PC-3 (cell line): ENCODE data around the gene ANTXR1. TPM values are rescaled to one million over a fixed set of nuclear protein-coding genes. Genes with fewer than 3 reads are reported as not detected.

Source experiments
- ATAC-seq: fragments of 200-7000 bp; cut with Tn5 transposase; 2 replicates; pipeline ENCODE4 v1.9.1; 2020; ENCODE audit warnings: mild to moderate bottlenecking, moderate library complexity
- BruUV-seq: library from RNA; stranded (reverse); fragments of 400-500 nt; replicated peaks from 2 replicates; lab custom pipeline; 2021; lab: Mats Ljungman, UMichigan
- CTCF ChIA-PET: fragments of 300-600 bp; sonication (Branson Sonifier 250); formaldehyde crosslinking; loops from one replicate; lab custom pipeline; 2022; ENCODE audit warnings: antibody characterized with exemption; lab: Charles Lee
- POLR2A ChIA-PET: fragments of 300-600 bp; sonication (Branson Sonifier 250); formaldehyde crosslinking; loops from one replicate; lab custom pipeline; 2022; ENCODE audit warnings: antibody characterized with exemption; ENCODE audit not compliant: unreplicated experiment; lab: Charles Lee
- DNase-seq: peaks from one replicate; pipeline ENCODE4 v3.0.0-alpha.2; 2015
- H2AFZ ChIP-seq: fragments of 300-600 bp; sonication (generic); 2 replicates; pipeline ENCODE4 v1.6.0; 2016; ENCODE audit warnings: antibody characterized with exemption, low read length
- H3F3A ChIP-seq: fragments of 300-600 bp; sonication (generic); one replicate; pipeline ENCODE4 v1.6.0; 2017; ENCODE audit warnings: antibody characterized with exemption, low read length, control low read depth, mild to moderate bottlenecking; ENCODE audit not compliant: unreplicated experiment
- H3K27ac ChIP-seq: fragments of 300-600 bp; sonication (generic); 2 replicates; pipeline ENCODE4 v1.5.1; 2016; ENCODE audit warnings: mild to moderate bottlenecking, low read length
- H3K27me3 ChIP-seq: fragments of 300-600 bp; sonication (generic); 2 replicates; pipeline ENCODE4 v1.6.1; 2016; ENCODE audit warnings: low read length, mixed read lengths
- H3K36me3 ChIP-seq: fragments of 300-600 bp; sonication (generic); 2 replicates; pipeline ENCODE4 v1.6.1; 2016; ENCODE audit warnings: low read depth, mixed run types, low read length, mixed read lengths
- H3K4me1 ChIP-seq: fragments of 300-600 bp; sonication (generic); 2 replicates; pipeline ENCODE4 v1.5.1; 2016; ENCODE audit warnings: low read length; ENCODE audit not compliant: insufficient read depth
- H3K4me2 ChIP-seq: fragments of 300-600 bp; sonication (generic); 2 replicates; pipeline ENCODE4 v1.6.0; 2016; ENCODE audit warnings: low read length
- H3K4me3 ChIP-seq: fragments of 300-600 bp; sonication (generic); 2 replicates; pipeline ENCODE4 v1.5.1; 2016; ENCODE audit warnings: mild to moderate bottlenecking, low read length, mixed read lengths
- H3K79me2 ChIP-seq: fragments of 300-600 bp; sonication (generic); 2 replicates; pipeline ENCODE4 v1.6.1; 2017; ENCODE audit warnings: low read length, mixed read lengths
- H3K9ac ChIP-seq: fragments of 300-600 bp; sonication (generic); 2 replicates; pipeline ENCODE4 v1.6.0; 2016; ENCODE audit warnings: mild to moderate bottlenecking, low read length
- H3K9me2 ChIP-seq: fragments of 300-600 bp; sonication (generic); replicated peaks from 2 replicates; pipeline ENCODE4 v1.6.1; 2016; ENCODE audit warnings: mixed run types, low read length, mixed read lengths
- H3K9me3 ChIP-seq: fragments of 300-600 bp; sonication (generic); 2 replicates; pipeline ENCODE4 v1.6.1; 2016; ENCODE audit warnings: low read length, mixed read lengths
- H4K20me1 ChIP-seq: fragments of 300-600 bp; sonication (generic); 2 replicates; pipeline ENCODE4 v1.6.1; 2016; ENCODE audit warnings: low read length, mixed read lengths
- CTCF ChIP-seq: fragments of 300-600 bp; sonication (generic); conservative IDR thresholded peaks from 2 replicates; pipeline ENCODE4 v1.5.1; 2017; ENCODE audit warnings: antibody characterized with exemption, low read depth, mild to moderate bottlenecking, low read length
- EZH2 ChIP-seq: fragments of 300-600 bp; sonication (generic); IDR thresholded peaks from one replicate; pipeline ENCODE4 v1.6.1; 2017; ENCODE audit warnings: antibody characterized with exemption, mild to moderate bottlenecking, low read length; ENCODE audit not compliant: unreplicated experiment
- EZH2phosphoT487 ChIP-seq: fragments of 300-600 bp; sonication (generic); IDR thresholded peaks from 2 replicates; pipeline ENCODE4 v1.6.1; 2018; ENCODE audit warnings: mild to moderate bottlenecking, antibody characterized with exemption, low read length, borderline replicate concordance
- intact Hi-C: fragments of 100-400 bp; cut with micrococcal nuclease; formaldehyde crosslinking; loops from 2 replicates; pipeline ENCODE4 v1.9.0; 2023
- total RNA-seq: library from RNA; depleted of rRNA; stranded (reverse); fragments of >200 nt; gene quantifications from 2 replicates; pipeline ENCODE4 v1.2.3, GENCODE V29; 2014

ANTXR1 gene
- total RNA-seq, 1 experiment from 2014 or later = 31.2 TPM

GRCh38 chr2:69087211-69087911 is 74.4 kb downstream of the ANTXR1 start:
- Histone ChIP-seq H3K4me3 (no peak overlapping the region), H3K27me3 (no peaks in the 10 kb centered on the region), H3K9me2 (no peaks in the 10 kb centered on the region), H3K9ac (no peak overlapping the region), H3K4me1 (peaks cover 14% of the 10 kb centered on the region), H2AFZ (no peak overlapping the region), H3K9me3 (no peaks in the 10 kb centered on the region), H3K36me3 (0 out of 2 replicates have a peak, but pooled peaks cover under 1% of the 10 kb centered on the region), H3F3A (no peaks in the 10 kb centered on the region), H3K4me2 (no peak overlapping the region), H3K79me2 (no peaks in the 10 kb centered on the region), H4K20me1 (no peaks in the 10 kb centered on the region), H3K27ac (no peak overlapping the region)
- BruUV-seq = no TSS peak
- ChIA-PET POLR2A (no interaction called here), CTCF (no interaction called here)
- no peak for TF ChIP-seq CTCF
- TF ChIP-seq EZH2phosphoT487 = no peak
- TF ChIP-seq EZH2 = no peak
- intact Hi-C loops = no loop called here
- ATAC-seq (no peak), DNase-seq (no peak)

GRCh38 chr2:69087912-69088240 is 74.9 kb downstream of the ANTXR1 start:
- ATAC-seq = no peak
- no peak overlapping the region for H3K27ac ChIP-seq
- peaks cover 9% of the 10 kb centered on the region for H3K4me1 ChIP-seq
- ChIA-PET CTCF (no interaction called here), POLR2A (no interaction called here)
- H3K36me3 ChIP-seq = 0 out of 2 replicates have a peak, but pooled peaks cover 3% of the 10 kb centered on the region
- no peaks in the 10 kb centered on the region for H3K27me3 ChIP-seq
- no peak overlapping the region for H3K9ac ChIP-seq
- no peak overlapping the region for H3K4me2 ChIP-seq
- no peaks in the 10 kb centered on the region for H3F3A ChIP-seq
- no peak for DNase-seq
- H3K9me3 ChIP-seq = no peaks in the 10 kb centered on the region
- H3K4me3 ChIP-seq = no peak overlapping the region
- TF ChIP-seq EZH2 = no peak
- no peak for TF ChIP-seq CTCF
- no peak for TF ChIP-seq EZH2phosphoT487
- intact Hi-C loops = no loop called here
- H3K79me2 ChIP-seq = no peaks in the 10 kb centered on the region
- no peak overlapping the region for H2AFZ ChIP-seq
- no peaks in the 10 kb centered on the region for H4K20me1 ChIP-seq
- BruUV-seq = no TSS peak
- no peaks in the 10 kb centered on the region for H3K9me2 ChIP-seq

GRCh38 chr2:69088466-69088865 is 75.5 kb downstream of the ANTXR1 start:
- Histone ChIP-seq H3K9ac (no peak overlapping the region), H3K4me2 (no peak overlapping the region), H2AFZ (no peak overlapping the region), H3F3A (no peaks in the 10 kb centered on the region), H3K27me3 (no peaks in the 10 kb centered on the region), H3K79me2 (no peaks in the 10 kb centered on the region), H3K27ac (no peak overlapping the region), H3K9me3 (no peaks in the 10 kb centered on the region), H3K36me3 (0 out of 2 replicates have a peak, but pooled peaks cover 3% of the 10 kb centered on the region), H3K4me3 (no peak overlapping the region), H3K9me2 (no peaks in the 10 kb centered on the region), H4K20me1 (no peaks in the 10 kb centered on the region), H3K4me1 (peaks cover 3% of the 10 kb centered on the region)
- POLR2A ChIA-PET = no interaction called here
- intact Hi-C loops = no loop called here
- CTCF ChIA-PET = no interaction called here
- ATAC-seq = no peak
- no peak for TF ChIP-seq EZH2phosphoT487
- no peak for TF ChIP-seq EZH2
- TF ChIP-seq CTCF = no peak
- DNase-seq = no peak
- no TSS peak for BruUV-seq
